Transverse colon (tissue), 3 donors: ENCODE measurements around the gene ERICH2.

Source experiments
- CTCF ChIP-seq, 5 experiments: fragments of 200-600 bp in 3 of 5; fragments of 450-650 bp in 2 of 5; sonication (generic) in 3 of 5; IDR thresholded peaks; 1 replicate in 2 of 5; 2 replicates in 3 of 5; pipeline ENCODE4 v1.5.1; 2016 to 2017; ENCODE audit warnings: antibody characterized with exemption in 5 of 5, inconsistent platforms in 3 of 5, mild to moderate bottlenecking in 2 of 5, moderate library complexity in 1 of 5
- POLR2A ChIP-seq: fragments of 450-650 bp; IDR thresholded peaks from one replicate; pipeline ENCODE4 v1.6.1; 2016; ENCODE audit warnings: antibody characterized with exemption, mild to moderate bottlenecking, moderate library complexity

- TF ChIP-seq CTCF (IDR thresholded peaks at IDR 0.05), result no peak
- no peak for TF ChIP-seq POLR2A
These were observed 44.5 kb downstream of the ERICH2 start for GRCh38 chr2:170814533-170815230.
